ENCODE results near the gene PRSS36.
A peak's percentile ranks its signal among the peaks of the same experiment; 100 is the strongest.
"Not testable (repeated sequence)": the region's sequence is repeated elsewhere in the genome, so short reads cannot be mapped to it uniquely, and the experiment has no call there.

Gene PRSS36

GRCh38 chr16:31183432-31184428 lies 33.9 kb upstream of the PRSS36 start:
- WGBS (ENCODE audit: insufficient coverage, insufficient read length): no CpG with 5 or more reads among the region's 10 CpGs
- DNase-seq (ENCODE audit: low read depth, low spot score): no peak
- no peaks in the 10 kb centered on the region for H3K27me3 ChIP-seq (ENCODE audit: control insufficient read depth, insufficient read depth, low read length)
- H3K36me3 ChIP-seq (ENCODE audit: control insufficient read depth, insufficient read depth, low read length): peaks cover 54% of the 10 kb centered on the region
- H3K4me3 ChIP-seq (ENCODE audit: low read length): no peak overlapping the region
- no peak overlapping the region for H3K27ac ChIP-seq (ENCODE audit: low read length)
- H3K9me3 ChIP-seq (ENCODE audit: control insufficient read depth, insufficient read depth, low read length): no peaks in the 10 kb centered on the region
- H3K4me1 ChIP-seq (ENCODE audit: control insufficient read depth, insufficient read depth, low read length): no peaks in the 10 kb centered on the region

DNA sequence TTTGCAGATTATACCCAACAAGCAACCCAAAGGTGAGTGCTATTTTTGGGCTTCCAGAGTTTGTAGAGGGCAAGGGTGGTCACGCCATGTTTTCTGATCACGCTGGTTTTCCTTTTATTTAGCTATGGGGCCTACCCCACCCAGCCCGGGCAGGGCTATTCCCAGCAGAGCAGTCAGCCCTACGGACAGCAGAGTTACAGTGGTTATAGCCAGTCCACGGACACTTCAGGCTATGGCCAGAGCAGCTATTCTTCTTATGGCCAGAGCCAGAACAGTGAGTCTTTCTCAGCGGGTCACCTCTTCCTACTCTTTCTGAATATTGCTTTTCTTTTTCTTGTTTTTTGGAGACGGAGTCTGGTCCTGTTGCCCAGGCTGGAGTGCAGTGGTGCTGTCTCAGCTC lies 32.5 kb upstream of the PRSS36 start:
- Histone ChIP-seq H3K27ac (ENCODE audit: low read length) (no peak overlapping the region), H3K9me3 (ENCODE audit: control insufficient read depth, insufficient read depth, low read length) (no peaks in the 10 kb centered on the region), H3K4me3 (ENCODE audit: low read length) (no peak overlapping the region; the same call in 1 of the 2 replicates), H3K4me1 (ENCODE audit: control insufficient read depth, insufficient read depth, low read length) (no peaks in the 10 kb centered on the region), H3K36me3 (ENCODE audit: control insufficient read depth, insufficient read depth, low read length) (peaks cover 45% of the 10 kb centered on the region), H3K27me3 (ENCODE audit: control insufficient read depth, insufficient read depth, low read length) (no peaks in the 10 kb centered on the region)
- WGBS (ENCODE audit: insufficient coverage, insufficient read length): no CpG with 5 or more reads among the region's 7 CpGs
- no peak for DNase-seq (ENCODE audit: low read depth, low spot score)

DNA sequence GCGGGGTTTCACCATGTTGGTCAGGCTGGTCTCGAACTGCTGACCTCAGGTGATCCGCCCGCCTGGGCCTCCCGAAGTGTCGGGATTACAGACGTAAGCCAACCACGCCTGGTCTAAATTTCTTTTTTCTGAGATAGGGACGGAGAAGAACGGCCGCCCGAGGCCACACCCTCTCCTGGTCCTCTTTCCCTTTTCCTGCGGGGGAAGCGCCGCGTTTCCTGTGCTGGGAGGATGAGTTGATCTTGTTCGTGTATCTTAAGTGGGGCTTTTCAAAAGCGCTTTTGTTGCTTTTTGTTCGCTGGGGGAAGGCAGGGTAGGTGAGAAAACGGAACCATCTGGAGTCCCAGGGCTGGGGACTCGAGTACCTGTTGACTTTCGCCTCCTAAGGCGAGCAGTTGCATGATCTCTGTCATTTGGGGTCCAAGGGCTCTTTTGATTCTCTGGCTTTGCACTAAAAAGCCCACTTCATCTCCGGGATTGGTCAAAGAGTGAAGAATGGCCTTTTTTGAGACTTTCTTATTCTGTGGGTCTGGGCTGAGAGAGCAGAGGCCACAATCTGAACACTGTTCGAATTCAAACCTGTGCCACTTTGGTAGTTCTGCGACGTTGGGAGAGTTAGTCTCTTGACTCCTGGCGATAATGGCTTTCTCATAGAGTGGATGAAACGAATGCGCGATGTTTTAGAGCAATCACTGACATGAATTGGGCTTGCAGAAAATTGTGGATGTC lies 31.4 kb upstream of the PRSS36 start:
- Histone ChIP-seq H3K9me3 (ENCODE audit: control insufficient read depth, insufficient read depth, low read length) (no peaks in the 10 kb centered on the region), H3K27ac (ENCODE audit: low read length) (no peak overlapping the region), H3K36me3 (ENCODE audit: control insufficient read depth, insufficient read depth, low read length) (peaks cover 35% of the 10 kb centered on the region), H3K27me3 (ENCODE audit: control insufficient read depth, insufficient read depth, low read length) (no peaks in the 10 kb centered on the region), H3K4me3 (ENCODE audit: low read length) (peak overlapping the region; percentile 78), H3K4me1 (ENCODE audit: control insufficient read depth, insufficient read depth, low read length) (no peaks in the 10 kb centered on the region)
- no peak for DNase-seq (ENCODE audit: low read depth, low spot score)
- WGBS (ENCODE audit: insufficient coverage, insufficient read length): no CpG with 5 or more reads among the region's 31 CpGs

GRCh38 chr16:31179747-31180459 lies 30.0 kb upstream of the PRSS36 start, which contains the start of gene FUS:
Gene FUS, plus strand, starts transcription at chr16:31180139. Its CDS starts 76 bp downstream, at chr16:31180215.
- Histone ChIP-seq H3K27ac (ENCODE audit: low read length) (no peak within 1 kb of the TSS), H3K4me1 (ENCODE audit: control insufficient read depth, insufficient read depth, low read length) (no peaks in the 10 kb centered on the region), H3K36me3 (ENCODE audit: control insufficient read depth, insufficient read depth, low read length) (peaks cover 21% of the 10 kb centered on the region), H3K9me3 (ENCODE audit: control insufficient read depth, insufficient read depth, low read length) (no peaks in the 10 kb centered on the region), H3K4me3 (ENCODE audit: low read length) (peak within 1 kb of the TSS; percentile 78), H3K27me3 (ENCODE audit: control insufficient read depth, insufficient read depth, low read length) (no peaks in the 10 kb centered on the region)
- WGBS (ENCODE audit: insufficient coverage, insufficient read length): no CpG with 5 or more reads among the region's 69 CpGs
- no peak for DNase-seq (ENCODE audit: low read depth, low spot score)

GRCh38 chr16:31179219-31179746 lies 29.4 kb upstream of the PRSS36 start:
- Histone ChIP-seq H3K27ac (ENCODE audit: low read length) (no peak overlapping the region), H3K4me3 (ENCODE audit: low read length) (peak overlapping the region; percentile 78; the same call in 1 of the 2 replicates), H3K4me1 (ENCODE audit: control insufficient read depth, insufficient read depth, low read length) (no peaks in the 10 kb centered on the region), H3K9me3 (ENCODE audit: control insufficient read depth, insufficient read depth, low read length) (no peaks in the 10 kb centered on the region), H3K36me3 (ENCODE audit: control insufficient read depth, insufficient read depth, low read length) (peaks cover 19% of the 10 kb centered on the region), H3K27me3 (ENCODE audit: control insufficient read depth, insufficient read depth, low read length) (no peaks in the 10 kb centered on the region)
- no peak for DNase-seq (ENCODE audit: low read depth, low spot score)
- whole genome bisulfite sequencing (ENCODE audit: insufficient coverage, insufficient read length): no CpG with 5 or more reads among the region's 27 CpGs

DNA sequence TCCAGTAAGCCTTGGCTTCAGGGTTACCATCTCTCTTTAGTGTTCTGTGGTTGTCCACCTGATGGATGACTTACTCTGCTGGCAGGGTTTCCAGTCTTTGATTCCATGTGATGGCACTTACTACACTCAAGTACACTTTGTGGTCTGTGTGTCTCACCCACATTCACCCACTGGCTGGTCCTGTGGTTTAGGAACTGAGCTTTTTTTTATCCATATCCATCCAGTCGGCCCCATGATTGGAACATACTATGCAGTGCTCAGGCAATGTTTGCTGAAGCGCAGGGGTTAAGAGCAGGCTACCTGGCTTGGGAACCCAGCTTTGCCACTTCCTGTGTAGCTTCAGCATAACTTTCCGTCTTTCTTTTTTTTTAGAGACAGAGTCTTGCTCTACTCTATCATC lies 27.3 kb upstream of the PRSS36 start:
- no CpG with 5 or more reads among the region's 3 CpGs for WGBS (ENCODE audit: insufficient coverage, insufficient read length)
- H3K9me3 ChIP-seq (ENCODE audit: control insufficient read depth, insufficient read depth, low read length): no peaks in the 10 kb centered on the region
- H3K4me1 ChIP-seq (ENCODE audit: control insufficient read depth, insufficient read depth, low read length): no peaks in the 10 kb centered on the region
- H3K27me3 ChIP-seq (ENCODE audit: control insufficient read depth, insufficient read depth, low read length): no peaks in the 10 kb centered on the region
- no peak for DNase-seq (ENCODE audit: low read depth, low spot score)
- no peak overlapping the region for H3K27ac ChIP-seq (ENCODE audit: low read length)
- H3K36me3 ChIP-seq (ENCODE audit: control insufficient read depth, insufficient read depth, low read length): no peaks in the 10 kb centered on the region; the same call in 1 of the 2 replicates
- no peak overlapping the region for H3K4me3 ChIP-seq (ENCODE audit: low read length)

DNA sequence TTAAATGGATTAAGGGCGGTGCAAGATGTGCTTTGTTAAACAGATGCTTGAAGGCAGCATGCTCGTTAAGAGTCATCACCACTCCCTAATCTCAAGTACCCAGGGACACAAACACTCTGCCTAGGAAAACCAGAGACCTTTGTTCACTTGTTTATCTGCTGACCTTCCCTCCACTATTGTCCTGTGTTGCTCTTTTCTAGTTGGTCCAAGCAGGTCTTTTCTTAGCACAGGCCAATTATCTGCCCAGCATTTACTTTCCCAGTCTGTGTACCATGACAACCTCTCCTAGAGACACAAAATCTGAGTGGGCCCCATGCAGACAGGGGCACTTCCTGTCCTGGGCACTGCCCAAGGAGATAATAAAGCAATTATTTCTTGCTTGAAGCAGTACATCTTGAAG lies 20.2 kb upstream of the PRSS36 start:
- not testable (repeated sequence) for H3K36me3 ChIP-seq (ENCODE audit: control insufficient read depth, insufficient read depth, low read length); DNase-seq (ENCODE audit: low read depth, low spot score); H3K27ac ChIP-seq (ENCODE audit: low read length); H3K9me3 ChIP-seq (ENCODE audit: control insufficient read depth, insufficient read depth, low read length); H3K4me3 ChIP-seq (ENCODE audit: low read length); H3K27me3 ChIP-seq (ENCODE audit: control insufficient read depth, insufficient read depth, low read length); H3K4me1 ChIP-seq (ENCODE audit: control insufficient read depth, insufficient read depth, low read length)
- no CpG with 5 or more reads among the region's 2 CpGs for WGBS (ENCODE audit: insufficient coverage, insufficient read length)

DNA sequence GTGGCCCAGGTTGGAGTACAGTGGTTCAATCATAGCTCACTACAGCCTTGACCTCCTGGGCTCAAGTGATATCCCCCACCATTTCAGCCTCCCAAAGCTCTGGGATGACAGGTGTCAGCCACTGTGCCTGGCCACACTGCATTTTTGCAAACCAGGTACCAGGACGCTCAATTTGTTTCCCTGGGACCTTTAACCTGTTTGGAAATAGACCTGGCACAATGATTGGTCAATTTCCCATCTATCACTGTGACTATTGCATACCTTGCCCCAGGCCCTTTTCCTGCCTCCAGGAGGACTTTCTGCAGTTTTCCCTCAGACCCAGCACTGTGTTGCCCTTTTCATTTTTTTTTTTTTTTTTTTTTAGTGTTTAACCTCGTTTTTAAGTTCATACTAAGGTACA lies 19.0 kb upstream of the PRSS36 start:
- Histone ChIP-seq H3K27me3 (ENCODE audit: control insufficient read depth, insufficient read depth, low read length) (no peaks in the 10 kb centered on the region), H3K9me3 (ENCODE audit: control insufficient read depth, insufficient read depth, low read length) (no peaks in the 10 kb centered on the region), H3K27ac (ENCODE audit: low read length) (no peak overlapping the region), H3K4me3 (ENCODE audit: low read length) (no peak overlapping the region), H3K4me1 (ENCODE audit: control insufficient read depth, insufficient read depth, low read length) (no peaks in the 10 kb centered on the region; the same call in 1 of the 2 replicates), H3K36me3 (ENCODE audit: control insufficient read depth, insufficient read depth, low read length) (no peaks in the 10 kb centered on the region)
- DNase-seq (ENCODE audit: low read depth, low spot score): no peak
- WGBS (ENCODE audit: insufficient coverage, insufficient read length): no CpG with 5 or more reads among the region's 2 CpGs

DNA sequence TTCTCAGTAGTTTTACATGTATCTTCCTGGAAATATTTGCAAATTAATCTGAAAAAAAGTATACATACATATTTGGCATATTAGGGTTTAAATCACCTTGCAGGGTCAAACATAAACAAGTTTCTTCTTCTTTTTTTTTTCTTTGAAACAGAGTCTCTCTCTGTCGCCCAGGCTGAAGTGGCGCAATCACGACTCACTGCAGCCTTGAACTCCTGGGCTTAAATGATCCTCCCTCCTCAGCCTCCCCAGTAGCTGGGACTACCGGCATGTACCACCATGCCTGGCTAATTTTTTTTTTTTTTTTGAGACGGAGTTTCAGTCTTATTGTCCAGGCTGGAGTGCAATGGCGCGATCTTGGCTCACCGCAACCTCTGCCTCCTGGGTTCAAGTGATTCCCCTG lies 17.4 kb upstream of the PRSS36 start:
- no peak overlapping the region for H3K4me3 ChIP-seq (ENCODE audit: low read length)
- H3K4me1 ChIP-seq (ENCODE audit: control insufficient read depth, insufficient read depth, low read length): no peaks in the 10 kb centered on the region; the same call in 1 of the 2 replicates
- no peak overlapping the region for H3K27ac ChIP-seq (ENCODE audit: low read length)
- no peaks in the 10 kb centered on the region for H3K36me3 ChIP-seq (ENCODE audit: control insufficient read depth, insufficient read depth, low read length)
- WGBS (ENCODE audit: insufficient coverage, insufficient read length): no CpG with 5 or more reads among the region's 8 CpGs
- no peak for DNase-seq (ENCODE audit: low read depth, low spot score)
- no peaks in the 10 kb centered on the region for H3K9me3 ChIP-seq (ENCODE audit: control insufficient read depth, insufficient read depth, low read length)
- H3K27me3 ChIP-seq (ENCODE audit: control insufficient read depth, insufficient read depth, low read length): no peaks in the 10 kb centered on the region

GRCh38 chr16:31157136-31157535 lies 7.3 kb upstream of the PRSS36 start:
- Histone ChIP-seq H3K4me1 (ENCODE audit: control insufficient read depth, insufficient read depth, low read length) (no peaks in the 10 kb centered on the region), H3K9me3 (ENCODE audit: control insufficient read depth, insufficient read depth, low read length) (no peaks in the 10 kb centered on the region), H3K27me3 (ENCODE audit: control insufficient read depth, insufficient read depth, low read length) (no peaks in the 10 kb centered on the region), H3K27ac (ENCODE audit: low read length) (no peak overlapping the region), H3K36me3 (ENCODE audit: control insufficient read depth, insufficient read depth, low read length) (no peaks in the 10 kb centered on the region), H3K4me3 (ENCODE audit: low read length) (no peak overlapping the region)
- WGBS (ENCODE audit: insufficient coverage, insufficient read length): no CpG with 5 or more reads among the region's 8 CpGs
- no peak for DNase-seq (ENCODE audit: low read depth, low spot score)

Data from iPS DF 6.9 (cell line).